Stimulated activated CD4-positive, alpha-beta T cell treated with anti-CD3 and anti-CD28 coated beads, TNF-alpha, amount 100 ng/mL, for 4 hours (primary cell): ENCODE measurements around the gene PRDX5.
"Not testable (repeated sequence)": the region's sequence is repeated elsewhere in the genome, so short reads cannot be mapped to it uniquely, and the experiment has no call there.

Source experiments
- DNase-seq, 3 experiments: peaks; one replicate each; pipeline ENCODE4 v3.0.0-alpha.2; 2020; ENCODE audit warnings: low read depth in 3 of 3

The PRDX5 gene

GRCh38 chr11:64305691-64306562 is 12.0 kb upstream of the PRDX5 start:
- DNase-seq: peak; percentile 61 to 67 (median 64)

DNA sequence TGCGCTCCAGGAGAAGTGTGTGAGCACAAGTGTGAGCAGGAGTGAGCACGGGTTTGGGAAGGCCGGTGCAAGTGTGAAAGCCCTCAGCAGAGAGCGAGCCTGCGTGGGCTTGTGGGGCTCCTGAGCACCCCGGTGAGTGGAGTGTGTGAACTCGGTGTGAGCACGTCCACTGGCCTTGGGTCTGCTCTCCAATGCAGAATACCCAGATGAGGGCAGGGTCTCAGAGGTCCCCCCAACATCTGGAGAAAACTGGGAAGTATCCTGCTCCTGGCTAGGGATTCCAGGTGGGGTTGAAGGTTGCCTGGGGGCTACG is 11.4 kb upstream of the PRDX5 start:
- DNase-seq: no peak

- DNase-seq: no peak
Observed at GRCh38 chr11:64306876-64307622, 10.9 kb upstream of the PRDX5 start.

GRCh38 chr11:64307795-64308194 is 10.1 kb upstream of the PRDX5 start:
- not testable (repeated sequence) for DNase-seq

DNA sequence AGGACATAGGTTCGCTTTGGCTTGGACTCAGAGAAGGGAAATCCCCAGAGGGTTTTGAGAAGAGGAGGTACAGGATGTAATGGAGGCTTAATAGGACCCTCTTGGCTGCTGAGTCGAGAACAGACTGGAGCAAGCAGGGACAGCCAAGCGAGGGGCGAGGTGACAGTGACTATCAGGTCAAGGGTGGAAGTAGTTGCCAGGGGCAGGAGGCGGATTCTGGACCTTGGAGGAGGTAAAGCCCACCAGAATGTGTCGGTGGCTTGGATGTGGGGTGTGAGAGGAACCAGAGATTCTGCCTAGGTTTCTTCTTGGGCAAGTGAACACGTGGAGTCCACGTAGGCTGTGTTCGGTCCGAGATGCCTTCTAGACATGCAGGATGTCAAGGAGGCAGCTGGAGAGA is 5.0 kb upstream of the PRDX5 start:
- DNase-seq: no peak

- DNase-seq: no peak
Observed at GRCh38 chr11:64313491-64314145, 4.3 kb upstream of the PRDX5 start.

DNA sequence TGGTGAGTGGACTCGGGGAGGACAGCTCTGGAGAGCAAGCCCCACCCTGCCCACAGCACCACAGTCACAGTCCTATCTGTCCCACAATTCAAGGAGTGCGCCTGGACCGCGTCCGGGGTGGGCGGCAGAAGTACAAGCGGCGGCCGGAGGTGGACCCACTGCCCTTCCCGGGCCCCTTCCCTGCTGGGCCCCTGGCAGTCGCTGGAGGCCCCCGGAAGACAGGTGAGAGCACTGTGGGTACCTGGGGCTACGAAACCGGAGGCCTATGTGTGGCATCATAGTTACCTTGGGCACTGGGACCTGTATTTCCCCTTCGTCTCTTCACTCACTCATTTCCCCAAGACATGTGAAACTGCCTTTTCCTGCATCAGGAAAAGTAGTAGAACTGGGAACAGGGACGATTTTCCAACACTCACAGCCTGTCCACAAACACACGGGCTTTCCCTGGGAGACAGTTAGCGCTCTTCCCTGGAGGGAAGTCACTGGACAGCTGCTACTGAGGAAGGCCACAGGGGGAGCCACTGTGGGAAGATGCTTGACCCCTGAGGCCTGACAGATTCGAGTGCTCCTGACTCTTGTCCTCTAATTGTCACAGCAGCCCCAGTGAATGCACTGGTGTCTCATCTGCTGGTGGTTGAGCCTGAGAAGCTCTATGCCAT is 3.6 kb upstream of the PRDX5 start:
- DNase-seq: no peak

DNA sequence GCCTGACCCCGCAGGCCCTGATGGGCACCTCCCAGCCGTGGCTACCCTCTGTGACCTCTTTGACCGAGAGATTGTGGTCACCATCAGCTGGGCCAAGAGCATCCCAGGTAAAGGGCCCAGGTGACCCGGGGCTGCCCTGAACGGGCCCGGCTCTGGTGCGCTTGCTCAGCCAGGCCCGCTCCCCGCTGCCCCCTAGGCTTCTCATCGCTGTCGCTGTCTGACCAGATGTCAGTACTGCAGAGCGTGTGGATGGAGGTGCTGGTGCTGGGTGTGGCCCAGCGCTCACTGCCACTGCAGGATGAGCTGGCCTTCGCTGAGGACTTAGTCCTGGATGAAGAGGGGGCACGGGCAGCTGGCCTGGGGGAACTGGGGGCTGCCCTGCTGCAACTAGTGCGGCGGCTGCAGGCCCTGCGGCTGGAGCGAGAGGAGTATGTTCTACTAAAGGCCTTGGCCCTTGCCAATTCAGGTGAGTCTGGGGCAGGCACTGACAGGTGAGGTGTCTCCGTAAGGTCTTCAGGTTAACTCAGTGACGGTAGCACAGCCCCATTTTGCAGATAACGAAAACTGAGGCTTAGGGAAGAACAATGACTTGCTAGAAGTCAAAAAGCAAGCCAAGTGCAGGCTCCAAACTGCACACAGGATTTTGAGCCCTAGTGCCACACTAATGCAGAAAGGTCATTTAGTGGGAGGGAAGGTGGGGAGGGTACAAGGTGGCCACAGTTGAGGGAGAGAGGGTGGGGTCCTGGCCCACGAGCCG is 2.9 kb upstream of the PRDX5 start:
- no peak for DNase-seq

DNA sequence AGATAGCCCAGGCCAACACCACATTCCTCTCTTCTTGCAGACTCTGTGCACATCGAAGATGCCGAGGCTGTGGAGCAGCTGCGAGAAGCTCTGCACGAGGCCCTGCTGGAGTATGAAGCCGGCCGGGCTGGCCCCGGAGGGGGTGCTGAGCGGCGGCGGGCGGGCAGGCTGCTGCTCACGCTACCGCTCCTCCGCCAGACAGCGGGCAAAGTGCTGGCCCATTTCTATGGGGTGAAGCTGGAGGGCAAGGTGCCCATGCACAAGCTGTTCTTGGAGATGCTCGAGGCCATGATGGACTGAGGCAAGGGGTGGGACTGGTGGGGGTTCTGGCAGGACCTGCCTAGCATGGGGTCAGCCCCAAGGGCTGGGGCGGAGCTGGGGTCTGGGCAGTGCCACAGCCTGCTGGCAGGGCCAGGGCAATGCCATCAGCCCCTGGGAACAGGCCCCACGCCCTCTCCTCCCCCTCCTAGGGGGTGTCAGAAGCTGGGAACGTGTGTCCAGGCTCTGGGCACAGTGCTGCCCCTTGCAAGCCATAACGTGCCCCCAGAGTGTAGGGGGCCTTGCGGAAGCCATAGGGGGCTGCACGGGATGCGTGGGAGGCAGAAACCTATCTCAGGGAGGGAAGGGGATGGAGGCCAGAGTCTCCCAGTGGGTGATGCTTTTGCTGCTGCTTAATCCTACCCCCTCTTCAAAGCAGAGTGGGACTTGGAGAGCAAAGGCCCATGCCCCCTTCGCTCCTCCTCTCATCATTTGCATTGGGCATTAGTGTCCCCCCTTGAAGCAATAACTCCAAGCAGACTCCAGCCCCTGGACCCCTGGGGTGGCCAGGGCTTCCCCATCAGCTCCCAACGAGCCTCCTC is 2.0 kb upstream of the PRDX5 start:
- DNase-seq: not testable (repeated sequence)

DNA sequence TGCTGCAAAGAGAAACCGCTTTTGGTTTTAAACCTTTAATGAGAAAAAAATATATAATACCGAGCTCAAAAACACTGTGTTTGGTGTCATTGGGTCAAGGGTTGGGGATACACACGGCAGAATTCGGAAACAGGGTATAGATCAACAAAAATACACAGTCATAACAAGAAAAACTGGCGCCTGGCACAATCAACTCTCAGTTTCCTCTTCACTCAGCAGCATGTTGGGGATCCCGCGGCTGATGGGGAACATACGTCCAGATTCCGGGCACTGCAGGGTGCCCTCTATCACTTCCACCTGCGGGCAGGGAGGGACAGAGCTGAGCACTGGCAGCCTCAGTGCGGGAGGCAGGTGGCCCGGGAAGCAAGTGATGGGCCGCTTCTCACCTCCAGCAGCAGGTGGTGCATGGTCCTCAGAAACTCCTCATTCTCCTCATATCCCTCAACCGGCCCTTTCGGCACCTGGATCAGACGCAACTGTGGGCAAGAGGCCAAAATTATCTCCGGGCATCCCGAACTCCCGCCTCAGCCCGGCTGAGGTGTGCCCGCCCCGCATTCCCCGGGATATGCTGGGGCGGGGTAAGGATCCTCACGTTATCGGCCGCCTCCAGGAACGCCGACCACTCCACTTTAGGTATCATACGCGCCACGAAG is 1.1 kb upstream of the PRDX5 start:
- DNase-seq: no peak

- DNase-seq: peak; percentile 81 to 94 (median 90)
Observed at GRCh38 chr11:64317325-64317960, 478 bp upstream of the PRDX5 start, which contains the start of gene TRMT112. Gene TRMT112, minus strand, starts transcription at chr11:64317559. Its CDS starts 33 bp downstream, at chr11:64317526.

DNA sequence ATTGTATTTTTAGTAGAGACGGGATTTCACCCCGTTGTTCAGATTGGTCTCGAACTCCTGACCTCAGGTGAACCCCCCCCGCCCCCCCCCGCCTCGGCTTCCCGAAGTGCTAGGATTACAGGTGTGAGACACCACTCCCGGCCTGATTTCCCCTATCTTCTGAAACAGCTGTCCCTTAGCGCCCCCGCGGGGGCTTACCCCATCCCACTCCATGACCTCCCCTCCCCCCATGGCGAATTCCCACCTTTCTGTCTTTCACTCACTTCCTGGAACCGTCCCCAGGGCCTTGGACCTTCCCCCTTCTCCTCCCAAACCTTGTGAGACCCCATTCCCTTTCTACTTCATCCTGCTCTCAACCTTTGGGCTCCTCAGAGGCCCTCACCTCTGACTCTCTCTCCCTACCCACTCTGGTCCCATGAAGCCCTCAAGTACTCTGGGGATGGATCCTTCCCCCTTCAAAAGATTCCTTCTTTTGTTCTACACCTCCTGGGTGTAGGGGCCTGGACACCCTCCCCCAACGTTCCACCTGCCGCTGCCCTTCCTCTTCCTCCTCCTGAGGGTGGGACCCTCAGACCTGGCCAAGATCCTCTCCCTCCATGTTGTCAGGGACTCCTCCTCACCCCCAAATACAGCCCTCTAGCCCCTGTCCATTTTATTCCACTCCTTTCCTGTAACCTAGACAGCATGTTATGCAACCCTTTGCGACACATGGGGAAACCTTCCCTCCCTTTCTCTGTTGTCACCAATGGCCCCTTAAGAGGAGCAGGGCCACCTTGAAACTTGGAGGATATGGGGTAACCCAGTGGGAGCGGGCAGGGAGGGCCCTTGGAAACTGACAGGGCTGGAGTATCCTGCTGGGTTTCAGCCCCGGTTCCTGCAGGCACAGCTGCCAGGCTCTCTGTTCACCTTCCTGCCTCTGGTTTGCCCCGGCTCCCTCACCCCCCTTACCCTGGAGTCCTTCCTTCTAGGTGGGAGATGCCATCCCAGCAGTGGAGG is 1.1 kb downstream of the PRDX5 start:
- no peak for DNase-seq

DNA sequence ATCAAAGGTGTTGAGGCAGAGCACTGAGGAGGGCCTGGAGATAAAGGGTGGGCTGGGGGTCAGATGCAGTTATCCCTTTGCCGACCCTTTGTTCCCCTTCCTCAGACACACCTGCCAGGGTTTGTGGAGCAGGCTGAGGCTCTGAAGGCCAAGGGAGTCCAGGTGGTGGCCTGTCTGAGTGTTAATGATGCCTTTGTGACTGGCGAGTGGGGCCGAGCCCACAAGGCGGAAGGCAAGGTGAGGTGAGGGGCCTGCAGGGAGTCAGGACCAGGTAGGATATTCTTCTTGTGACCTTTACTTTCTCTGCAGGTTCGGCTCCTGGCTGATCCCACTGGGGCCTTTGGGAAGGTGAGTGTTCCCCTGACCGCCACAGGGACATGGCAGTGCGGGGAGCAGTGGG is 2.6 kb downstream of the PRDX5 start:
- no peak for DNase-seq

GRCh38 chr11:64321026-64321425 is 3.1 kb downstream of the PRDX5 start:
- no peak for DNase-seq

- no peak for DNase-seq
Observed at GRCh38 chr11:64321533-64321932, 3.6 kb downstream of the PRDX5 start.

GRCh38 chr11:64322925-64323260 is 5.0 kb downstream of the PRDX5 start:
- no peak for DNase-seq

DNA sequence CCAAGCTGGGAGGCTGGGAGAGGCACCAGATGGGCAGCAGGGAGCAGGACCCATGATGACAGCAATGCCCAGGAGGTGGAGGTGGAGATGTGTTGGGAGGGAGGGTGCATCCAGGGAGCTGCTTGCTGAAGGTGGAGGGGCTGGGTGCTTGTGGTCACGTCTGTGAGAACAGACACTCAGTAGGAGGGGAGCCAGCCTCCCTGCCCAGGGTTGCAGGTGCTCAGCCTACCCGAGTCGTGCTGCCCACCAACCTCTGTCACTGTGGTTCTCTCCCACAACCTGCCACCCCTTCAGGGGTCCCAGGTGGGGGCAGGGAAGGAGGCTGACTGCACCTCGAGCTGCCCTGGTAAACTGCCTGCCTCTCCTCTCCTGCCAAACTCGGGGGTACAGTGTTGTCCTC is 5.5 kb downstream of the PRDX5 start:
- DNase-seq: no peak

GRCh38 chr11:64323984-64324383 is 6.1 kb downstream of the PRDX5 start:
- not testable (repeated sequence) for DNase-seq
